OCI-LY1 (cell line): ENCODE data around the gene RAB40B.

Experiments
- CTCF ChIP-seq: fragments of 200-600 bp; sonication (generic), shearing (Covaris generic); IDR thresholded peaks from 2 replicates; pipeline ENCODE4 v1.5.1; 2017; ENCODE audit warnings: mild to moderate bottlenecking, antibody characterized with exemption, low read length, moderate library complexity, mixed read lengths
- EZH2 ChIP-seq: fragments of 200-600 bp; sonication (generic), shearing (Covaris generic); IDR thresholded peaks from 2 replicates; pipeline ENCODE4 v1.8.0; 2017; ENCODE audit warnings: borderline replicate concordance, mixed run types, mild to moderate bottlenecking, antibody characterized with exemption, low read length, moderate library complexity, mixed read lengths

GRCh38 chr17:82631544-82631943 lies 67.0 kb downstream of the RAB40B start:
- TF ChIP-seq CTCF = no peak
- no peak for TF ChIP-seq EZH2
